Pulmonary artery endothelial cell (primary cell): Measurements from ENCODE around the gene UBE3C. TPM values are rescaled to one million over a fixed set of nuclear protein-coding genes. Genes with fewer than 3 reads are reported as not detected.

Experiments used
- DNase-seq: peaks from one replicate; pipeline ENCODE4 v3.0.0-alpha.2; 2011; ENCODE audit warnings: low read depth, low spot score
- total RNA-seq: library from RNA; depleted of rRNA; stranded (reverse); fragments of >200 nt; gene quantifications from 2 replicates; pipeline ENCODE4 v1.2.3, GENCODE V29; 2014

UBE3C gene
- total RNA-seq, 1 donor from 2014 or later: 115 TPM

DNA sequence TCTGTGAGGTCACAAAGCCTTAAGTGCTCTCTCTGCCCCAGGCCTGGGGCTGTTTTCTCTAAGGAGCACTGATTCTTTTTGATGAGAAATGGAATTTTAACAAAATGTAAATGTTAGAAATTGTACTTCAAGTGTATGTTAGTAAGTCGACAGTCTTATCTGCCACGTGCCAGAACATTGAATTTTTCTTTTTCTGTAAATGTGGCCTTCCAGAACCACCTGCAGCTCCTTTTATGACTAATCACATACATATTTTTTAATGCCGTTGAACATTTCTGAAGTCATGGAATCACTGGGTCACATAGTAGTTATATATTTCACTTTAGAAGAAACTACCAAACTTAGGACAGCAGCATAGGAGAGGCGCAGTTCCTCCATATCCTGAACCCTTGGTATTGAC, 38.0 kb downstream of the UBE3C start:
- no peak for DNase-seq

DNA sequence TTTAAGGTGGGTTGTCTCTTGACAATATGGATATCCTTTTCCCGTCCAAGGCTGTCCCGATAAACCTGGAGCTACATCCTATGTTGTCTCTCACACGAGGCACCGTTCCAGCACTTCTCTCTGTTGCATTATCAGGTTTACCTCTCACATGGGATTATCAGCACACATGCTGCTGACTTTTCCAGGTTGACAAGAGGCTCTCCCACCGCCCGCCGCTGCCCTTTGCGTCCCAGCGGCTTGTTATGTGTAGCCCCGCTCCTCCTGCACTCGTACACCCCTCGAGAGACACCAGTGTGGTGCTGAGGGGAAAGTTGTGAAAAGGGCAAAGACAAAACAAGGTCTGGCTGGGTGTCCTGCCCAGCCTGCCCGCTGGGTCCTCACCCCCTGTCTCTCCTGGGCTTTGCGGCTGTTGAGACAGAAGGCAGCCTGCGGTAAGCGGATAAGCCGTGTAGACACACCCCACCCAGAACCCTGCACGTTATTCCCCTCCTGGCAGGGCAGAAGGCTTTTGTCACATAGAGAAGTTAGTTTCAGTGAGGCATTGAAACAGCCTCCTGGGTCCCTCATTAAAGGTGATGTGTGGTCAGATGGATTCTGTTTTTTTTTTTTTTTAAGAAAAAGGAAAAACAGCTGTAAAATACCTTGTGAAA, 38.7 kb downstream of the UBE3C start:
- no peak for DNase-seq

DNA sequence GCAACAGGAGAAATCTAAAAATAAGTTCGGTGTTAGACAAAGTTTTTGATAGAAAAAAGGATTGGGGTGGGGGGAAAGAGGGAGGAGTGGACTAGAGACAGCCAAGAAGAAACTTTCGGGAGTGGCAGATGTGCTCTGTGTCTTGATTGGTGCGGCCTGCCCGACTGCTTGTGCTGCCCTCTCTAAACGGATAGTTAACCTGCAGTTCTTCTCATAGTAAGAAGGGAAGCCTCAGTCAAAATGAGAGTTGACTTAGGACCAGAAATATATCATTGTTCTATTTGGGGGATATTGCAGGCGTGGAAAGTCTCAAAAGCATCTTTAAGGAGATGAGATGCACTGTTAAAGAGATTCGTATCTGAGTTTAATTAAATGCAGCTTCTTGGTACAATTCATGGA, 39.3 kb downstream of the UBE3C start:
- no peak for DNase-seq

DNA sequence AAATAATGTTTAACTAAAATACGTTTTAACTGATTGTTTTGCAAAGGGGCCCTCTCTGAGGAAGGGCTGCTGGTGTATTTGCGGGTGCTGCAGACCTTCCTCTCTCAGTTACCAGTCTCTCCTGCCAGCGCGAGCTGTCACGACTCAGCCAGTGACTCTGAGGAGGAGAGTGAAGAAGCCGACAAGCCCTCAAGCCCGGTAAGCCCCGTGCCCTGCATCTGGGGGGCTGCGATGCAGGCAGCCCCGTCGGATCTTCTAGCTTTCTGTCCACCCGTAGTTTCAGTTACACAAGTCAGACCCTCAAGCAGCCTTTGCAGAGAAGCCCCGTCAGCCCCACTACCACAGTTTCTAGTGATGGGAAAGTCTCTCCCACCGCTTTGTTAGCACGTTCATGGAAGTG, 45.1 kb downstream of the UBE3C start:
- DNase-seq: no peak

DNA sequence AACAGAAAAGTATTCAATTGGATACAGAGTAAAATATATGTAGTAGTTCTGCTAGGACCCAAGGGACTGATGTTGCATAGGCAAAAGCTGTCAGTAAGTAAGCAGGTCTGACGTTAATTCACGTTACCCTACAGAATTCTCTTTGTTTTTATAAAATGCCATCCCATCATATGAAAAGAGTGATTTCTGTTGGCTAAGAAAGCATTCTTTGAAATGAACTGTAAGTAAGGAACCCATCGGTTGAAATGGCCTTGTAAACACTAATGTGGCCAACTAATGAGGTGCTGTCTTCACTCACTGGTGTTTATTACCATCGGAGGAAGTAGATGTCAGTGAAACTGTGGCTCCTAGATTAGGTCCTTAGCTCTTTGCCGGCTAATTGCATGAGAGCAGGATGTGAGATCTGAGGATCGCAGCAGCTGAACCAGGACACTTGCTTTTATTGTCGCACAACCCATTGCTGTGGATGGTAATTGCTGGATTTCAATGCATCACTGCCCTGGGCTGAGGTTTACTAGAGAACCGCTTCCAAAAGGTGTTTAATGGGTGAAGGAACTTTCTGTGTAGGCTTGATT, 49.5 kb downstream of the UBE3C start:
- no peak for DNase-seq

DNA sequence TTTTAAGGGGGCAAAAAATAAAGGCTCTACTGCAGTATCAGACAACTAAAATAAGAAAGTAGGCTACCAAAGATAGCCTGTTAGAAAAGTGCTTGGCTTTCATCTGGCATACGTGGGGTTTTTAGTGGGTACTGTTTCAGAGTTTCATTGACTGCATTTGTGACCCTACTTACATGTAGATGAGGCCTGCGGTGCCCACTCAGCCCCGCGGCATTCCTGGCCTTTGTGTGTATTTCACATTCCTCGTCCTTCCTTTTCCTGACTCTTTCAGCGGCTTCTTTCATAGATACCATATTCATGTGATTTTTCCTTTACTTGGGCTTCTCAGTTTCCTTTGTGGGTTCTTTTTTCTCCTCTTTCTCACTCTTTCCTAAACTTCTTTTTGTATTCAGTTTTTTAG, 50.7 kb downstream of the UBE3C start:
- DNase-seq: no peak

DNA sequence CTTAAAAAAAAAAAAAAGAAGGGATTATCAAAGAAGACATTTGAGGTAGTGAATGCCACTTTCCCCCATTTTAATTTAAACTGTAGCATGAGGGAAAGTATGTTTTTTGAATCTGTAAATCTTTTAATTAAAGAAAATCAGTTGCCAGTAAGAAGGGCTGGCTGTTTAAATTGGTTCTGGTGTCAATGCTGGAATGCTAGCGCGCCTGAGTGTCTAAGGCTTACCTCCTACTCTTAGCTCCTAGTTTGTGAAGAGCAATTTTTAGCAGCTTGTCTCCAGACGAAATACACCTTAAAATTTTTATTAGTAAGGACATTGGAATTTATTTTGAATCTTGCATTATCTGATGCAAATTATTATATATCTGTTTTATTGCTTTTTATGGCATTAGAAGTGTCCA, 54.1 kb downstream of the UBE3C start:
- DNase-seq: no peak

DNA sequence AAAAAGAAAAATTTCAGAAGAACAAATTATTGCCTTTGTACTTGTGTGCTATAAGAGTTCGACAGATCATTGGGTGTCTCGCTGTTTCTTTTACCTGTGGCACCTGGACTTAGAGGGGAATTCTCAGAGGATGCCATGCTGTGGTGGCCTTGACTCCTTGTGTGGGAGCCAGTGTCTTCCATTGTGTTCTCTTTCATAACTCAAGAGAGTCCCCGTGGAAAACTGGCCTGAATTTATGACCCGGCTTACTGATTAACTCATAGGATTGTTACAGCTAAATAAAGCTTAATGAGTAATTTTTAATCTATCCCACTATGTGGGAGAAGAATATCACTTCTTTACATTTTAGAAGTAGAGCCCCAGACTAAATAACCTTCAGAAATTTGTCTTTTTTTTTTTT, 54.5 kb downstream of the UBE3C start:
- no peak for DNase-seq

DNA sequence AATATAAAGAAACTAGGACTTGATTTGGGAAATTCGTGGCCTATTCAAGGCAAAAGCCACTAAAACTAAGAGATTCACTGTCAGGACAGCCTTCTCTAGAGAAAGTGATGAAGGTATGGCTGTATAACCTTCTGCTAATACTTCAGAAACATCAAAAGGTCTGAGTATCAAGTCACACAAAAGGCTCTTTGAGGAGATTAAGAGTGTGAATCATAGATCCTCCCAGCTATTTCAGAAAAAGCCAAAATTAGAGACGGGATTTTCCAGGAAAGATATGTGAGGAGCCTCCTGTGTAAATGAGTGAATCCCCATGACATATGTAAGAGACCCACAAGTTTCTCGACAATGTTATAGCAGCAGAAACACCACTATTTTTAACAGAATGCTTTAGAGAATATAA, 56.2 kb downstream of the UBE3C start:
- no peak for DNase-seq

DNA sequence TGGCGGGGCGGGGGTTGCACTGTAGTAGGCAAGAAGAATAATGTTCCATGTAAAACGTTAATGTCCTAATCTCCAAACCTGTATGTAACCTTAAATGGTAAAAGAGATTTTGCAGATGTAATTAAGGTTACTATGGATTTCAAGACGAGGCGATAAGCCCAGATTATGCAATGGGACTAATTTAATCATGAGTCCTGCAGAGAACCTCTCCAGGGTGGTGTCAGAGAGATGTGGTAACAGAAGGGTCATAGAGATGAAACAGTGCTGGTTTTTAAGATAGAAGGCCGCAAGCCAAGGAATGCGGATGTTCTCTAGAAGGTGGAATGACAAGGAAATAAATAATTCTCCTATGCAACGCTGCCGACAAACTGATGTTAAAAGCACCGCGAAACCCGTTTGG, 57.1 kb downstream of the UBE3C start:
- DNase-seq: no peak

DNA sequence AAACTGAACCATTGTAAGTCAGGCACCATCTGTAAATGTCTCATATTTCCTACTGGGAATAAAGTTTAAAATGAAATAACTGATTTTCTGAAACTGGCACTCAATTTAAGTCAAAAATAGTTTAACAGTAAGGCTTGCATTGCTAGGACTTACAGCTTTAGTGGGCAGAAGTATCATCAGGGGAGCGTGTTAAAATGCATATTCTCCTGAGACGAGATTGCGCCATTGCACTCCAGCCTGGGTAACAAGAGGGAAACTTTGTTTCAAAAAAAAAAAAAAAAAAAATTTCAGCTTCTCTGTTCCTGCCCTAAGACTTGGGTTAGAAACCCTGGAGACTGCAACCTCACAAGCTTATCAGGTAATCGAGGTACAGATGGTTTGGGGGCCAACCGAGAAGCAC, 65.4 kb downstream of the UBE3C start:
- DNase-seq: no peak

DNA sequence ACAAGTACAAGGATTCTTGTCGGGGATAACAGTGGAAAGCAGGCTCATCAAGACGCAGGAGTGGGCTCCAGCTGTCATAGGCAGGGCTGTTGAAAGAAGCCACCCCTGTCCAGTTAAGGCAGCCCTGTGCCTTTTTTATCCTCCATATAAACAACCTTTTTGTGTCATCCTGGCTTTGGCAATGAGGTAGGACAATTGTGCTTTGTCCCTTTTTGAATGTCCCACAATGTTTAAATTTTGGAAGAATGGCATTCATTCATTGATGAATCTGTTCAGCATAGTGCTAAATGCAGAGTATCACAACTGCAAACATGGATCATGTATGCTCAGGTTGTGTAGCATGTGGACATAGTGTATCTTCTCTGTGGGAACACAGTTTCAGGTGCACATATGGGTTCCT, 66.7 kb downstream of the UBE3C start:
- DNase-seq: no peak

DNA sequence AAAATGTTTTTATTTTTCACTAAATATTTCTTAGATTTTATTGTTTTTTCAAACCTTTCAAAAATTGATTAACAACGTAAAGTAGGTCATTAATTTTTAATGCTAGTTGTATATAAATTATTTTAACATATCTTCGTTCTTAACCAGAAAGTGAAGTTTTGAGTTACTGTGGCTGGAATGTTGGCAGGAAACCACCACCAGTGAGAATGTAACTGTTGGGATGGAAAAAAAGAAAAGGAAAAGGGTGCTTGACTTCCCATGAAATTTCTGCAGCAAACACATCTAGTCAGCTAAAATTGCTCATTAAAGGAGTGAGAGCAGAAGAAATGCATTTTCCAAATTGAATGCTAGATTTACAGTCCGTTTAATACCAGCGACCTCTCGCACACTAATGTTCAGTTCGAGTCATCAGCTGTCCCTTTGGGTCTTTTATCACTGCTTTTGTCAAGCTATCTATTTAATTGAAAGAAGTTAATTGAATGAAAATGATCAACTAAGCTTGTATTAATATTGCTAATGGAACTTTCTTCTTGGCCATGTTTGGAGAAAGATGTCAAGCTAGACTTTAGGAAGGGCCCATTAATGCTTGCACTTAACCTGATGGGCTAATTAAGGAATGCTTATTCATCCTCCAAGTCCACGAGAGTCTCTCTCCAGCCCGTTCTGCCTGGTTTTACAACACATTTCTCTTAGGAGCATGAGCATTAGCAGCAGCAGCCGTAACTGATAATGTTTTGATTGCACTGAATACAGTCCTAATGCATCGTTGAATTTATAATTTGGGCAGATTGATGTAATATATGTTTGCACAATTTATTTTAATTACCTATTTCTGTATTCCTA, 70.1 kb downstream of the UBE3C start:
- no peak for DNase-seq

DNA sequence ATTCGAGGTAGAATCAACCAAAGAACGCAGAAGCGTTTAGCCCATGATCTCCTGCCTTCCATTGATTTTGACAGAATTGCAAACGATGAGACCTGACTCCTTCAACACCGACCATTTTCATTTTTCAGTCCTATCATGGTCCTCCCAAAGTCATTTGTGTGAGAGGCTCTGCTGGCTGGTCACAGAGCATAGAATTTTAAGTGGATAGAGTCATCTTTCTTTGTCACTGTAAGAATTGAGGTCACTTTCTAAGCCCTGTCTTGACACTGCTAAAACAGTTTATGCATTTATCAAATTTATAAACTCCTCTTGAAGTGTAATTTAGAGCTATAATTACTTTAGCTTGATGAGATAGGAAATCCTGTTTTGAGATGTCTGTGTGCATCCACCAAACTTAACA, 72.0 kb downstream of the UBE3C start:
- no peak for DNase-seq

DNA sequence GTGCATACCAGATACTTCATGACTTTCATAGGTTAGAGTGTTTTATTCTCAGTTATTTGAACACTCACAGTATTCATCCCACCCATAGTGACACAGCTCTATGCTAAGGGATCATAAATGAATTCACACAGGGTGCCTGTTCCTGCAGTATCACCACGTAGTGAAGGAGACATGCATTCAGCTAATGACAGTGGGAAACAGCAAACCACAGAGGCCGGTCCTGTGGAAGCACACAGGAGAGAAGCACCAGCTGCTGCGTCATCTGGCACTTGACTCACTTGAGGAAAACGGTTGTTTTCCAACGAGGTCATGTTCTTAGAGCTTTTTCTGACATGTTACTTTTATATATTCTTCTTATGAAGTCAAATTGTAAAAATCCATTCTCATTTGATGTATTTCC, 73.0 kb downstream of the UBE3C start:
- DNase-seq: no peak

DNA sequence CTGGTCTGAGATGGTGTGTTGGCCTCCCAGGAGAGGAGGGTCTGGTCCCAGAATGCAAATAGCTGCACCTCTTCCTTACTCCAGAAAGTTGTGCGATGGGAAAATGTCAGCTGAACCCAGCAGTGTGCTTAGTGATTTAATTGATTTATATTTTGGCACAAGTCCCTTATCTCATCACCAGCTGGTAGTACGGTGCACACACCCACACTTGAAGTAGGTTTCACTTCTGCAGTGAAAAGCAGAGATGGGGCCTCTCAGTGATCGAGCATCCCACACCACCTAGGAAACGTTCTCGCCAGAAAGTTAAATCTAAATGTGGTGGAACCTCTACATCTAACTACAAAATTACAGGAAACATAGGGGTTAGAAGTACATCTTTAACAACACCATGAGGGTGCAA, 80.4 kb downstream of the UBE3C start:
- DNase-seq: no peak

DNA sequence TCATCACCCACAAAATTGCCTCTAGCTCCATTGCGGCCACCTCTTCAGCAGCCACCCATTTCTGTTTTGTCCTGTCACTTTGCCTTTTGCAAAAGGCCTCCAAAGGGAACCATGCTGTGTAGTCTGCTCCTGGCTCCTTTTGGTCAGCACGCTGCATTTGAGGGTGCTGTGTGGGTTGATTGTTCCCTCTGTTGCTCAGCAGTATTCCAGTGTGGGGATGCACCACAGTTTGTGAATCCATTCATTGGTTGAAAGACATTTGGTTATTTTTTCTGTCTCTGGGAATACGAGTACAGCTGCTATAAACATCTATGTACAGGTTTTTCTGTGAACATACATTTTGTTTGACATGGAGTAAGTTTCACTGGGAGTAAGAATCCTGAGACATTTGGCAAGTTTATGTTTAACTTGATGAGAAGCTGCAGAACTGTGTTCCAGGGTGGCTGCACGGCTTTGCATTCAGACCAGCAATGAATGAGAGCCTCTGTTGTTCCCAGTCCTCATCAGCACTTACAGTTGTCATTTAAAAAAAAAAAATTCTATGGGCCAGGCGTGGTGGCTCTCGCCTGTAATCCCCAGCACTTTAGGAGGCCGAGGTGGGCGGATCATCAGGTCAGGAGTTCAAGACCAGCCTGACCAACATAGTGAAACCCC, 82.3 kb downstream of the UBE3C start:
- DNase-seq: no peak

DNA sequence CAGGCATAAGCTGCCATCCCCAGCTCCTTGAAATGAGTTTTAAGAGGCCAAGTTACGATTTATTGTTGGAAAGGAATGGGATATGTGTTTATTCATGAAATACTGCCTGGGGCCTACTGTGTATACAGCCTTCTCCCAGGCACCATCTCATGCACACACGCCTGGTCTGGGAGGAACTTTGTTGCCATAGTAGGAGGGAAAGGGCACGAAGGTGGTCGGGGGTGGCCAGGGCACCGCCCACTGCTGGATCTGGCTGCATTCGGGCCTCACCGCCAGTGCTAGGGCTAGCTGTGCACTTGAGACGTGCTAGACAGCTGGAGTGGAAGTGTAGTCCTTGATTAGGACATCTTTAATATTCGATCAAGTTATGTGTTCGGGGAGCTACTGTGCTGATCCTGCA, 84.0 kb downstream of the UBE3C start:
- DNase-seq: no peak

DNA sequence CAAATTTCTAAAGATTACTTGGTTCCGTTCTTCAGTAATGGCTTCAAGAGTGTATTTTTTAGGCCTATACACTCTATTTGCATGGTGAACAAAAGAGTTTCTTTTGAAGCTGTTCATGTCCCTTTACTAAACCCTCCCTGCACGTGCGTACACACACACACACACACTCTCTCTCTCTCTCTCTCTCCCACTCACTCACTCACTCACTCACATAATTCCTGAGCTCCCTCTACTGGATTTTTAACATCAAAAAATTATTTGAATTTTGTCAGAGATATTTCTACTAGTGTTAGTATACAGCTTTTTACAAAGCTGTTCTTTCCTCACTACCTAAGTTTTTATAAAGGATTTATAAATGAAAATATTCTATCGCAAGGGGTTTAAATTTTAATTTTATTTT, 85.9 kb downstream of the UBE3C start:
- DNase-seq: no peak

DNA sequence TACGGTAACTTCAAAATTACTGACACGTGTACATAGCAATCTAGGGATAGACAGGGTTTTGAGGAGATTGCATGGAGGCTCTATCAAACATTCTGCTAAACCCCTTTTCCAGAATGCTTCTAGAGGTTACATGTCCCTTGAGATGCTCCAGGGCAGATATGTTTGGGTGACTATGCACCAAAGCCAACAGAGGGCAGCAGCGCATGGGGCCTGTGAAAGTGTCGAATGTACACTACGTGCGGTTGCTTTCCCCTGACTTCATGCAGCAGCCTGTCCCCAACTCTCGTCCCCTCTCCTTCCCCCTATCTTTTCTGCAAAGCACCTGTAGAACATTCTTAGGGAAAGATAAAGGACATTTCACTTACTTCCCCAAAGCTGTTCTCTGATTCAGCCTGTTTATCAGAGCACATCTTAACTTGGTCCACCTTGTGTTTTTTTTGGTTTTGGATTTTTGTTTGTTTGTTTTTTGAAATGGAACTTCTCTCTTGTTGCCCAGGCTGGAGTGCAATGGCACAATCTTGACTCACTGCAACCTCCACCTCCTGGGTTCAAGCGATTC, 90.2 kb downstream of the UBE3C start:
- no peak for DNase-seq

DNA sequence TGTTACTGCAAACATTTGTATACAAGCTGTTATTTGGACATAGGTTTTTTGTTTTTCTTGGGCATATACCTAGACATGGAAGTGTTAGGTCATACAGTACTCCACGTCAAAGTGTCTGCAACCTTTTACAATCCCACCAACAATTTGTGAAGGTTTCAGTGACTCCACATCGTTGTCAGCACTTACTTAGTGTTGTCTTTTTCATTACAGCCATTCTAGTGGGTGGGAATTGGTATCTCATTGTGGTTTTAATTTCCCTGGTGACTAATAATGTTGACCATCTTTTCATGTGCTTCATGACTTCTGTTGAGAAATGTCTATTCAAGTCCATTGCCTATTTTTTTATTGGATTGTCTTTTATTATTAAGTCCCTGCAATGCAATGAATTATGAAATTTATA, 95.0 kb downstream of the UBE3C start:
- DNase-seq: no peak

DNA sequence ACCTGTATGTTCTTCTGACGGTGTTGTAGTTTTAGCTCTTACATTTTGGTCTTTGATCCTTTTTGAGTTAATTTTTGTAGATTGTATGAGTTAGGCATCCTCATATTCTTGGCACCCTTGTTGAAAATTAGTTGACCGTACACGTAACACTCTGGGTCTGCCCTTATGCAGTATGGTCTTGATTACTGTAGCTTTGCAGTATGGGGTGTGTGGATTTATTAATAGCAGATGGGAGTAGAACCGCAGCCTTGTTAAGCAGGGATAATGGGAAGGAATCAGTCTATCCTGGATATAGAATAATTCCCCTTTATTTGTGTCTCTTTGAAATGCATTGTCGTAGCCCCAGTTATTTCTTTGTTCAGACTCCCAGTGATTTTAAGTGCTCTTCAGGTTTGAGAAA, 95.5 kb downstream of the UBE3C start:
- DNase-seq: no peak
